Fibroblast of pulmonary artery (primary cell): ENCODE results near the gene EPS15.

Experiments used
- DNase-seq: peaks from one replicate; pipeline ENCODE4 v3.0.0-alpha.2; 2010; ENCODE audit warnings: low read depth
- H3K4me3 ChIP-seq: replicated peaks from 2 replicates; pipeline ENCODE4 v1.5.1; 2011; ENCODE audit warnings: low read depth, mild to moderate bottlenecking, control low read depth, low read length, moderate library complexity
- CTCF ChIP-seq: IDR thresholded peaks from 2 replicates; pipeline ENCODE4 v1.5.1; 2011; ENCODE audit warnings: mild to moderate bottlenecking, control low read depth, low read length, inconsistent platforms; ENCODE audit errors: missing control alignments

The EPS15 gene

GRCh38 chr1:51324251-51325010, 194.6 kb downstream of the EPS15 start:
- no peak overlapping the region for H3K4me3 ChIP-seq
- DNase-seq, result no peak
- TF ChIP-seq CTCF, result no peak

DNA sequence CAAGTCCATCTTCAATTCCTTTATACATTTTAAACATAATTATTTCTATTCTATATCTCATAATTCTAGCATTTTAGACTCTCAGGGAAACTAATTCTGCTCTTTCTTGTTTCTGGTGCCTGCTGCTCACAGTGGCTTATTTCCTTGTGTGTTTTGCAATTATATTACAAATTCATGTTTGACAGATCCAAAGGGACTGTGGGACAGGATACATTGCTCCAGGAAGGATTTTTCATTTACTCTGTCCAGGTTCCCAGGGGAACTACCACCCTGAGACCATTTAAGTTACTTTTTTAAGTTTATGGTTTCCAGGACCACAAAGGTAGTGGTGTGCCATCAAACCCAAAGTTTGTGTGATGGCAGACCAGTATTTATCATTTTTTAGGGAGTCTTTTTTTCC, 195.3 kb downstream of the EPS15 start:
- H3K4me3 ChIP-seq, result no peak overlapping the region
- TF ChIP-seq CTCF, result no peak
- no peak for DNase-seq

- no peak overlapping the region for H3K4me3 ChIP-seq
- no peak for TF ChIP-seq CTCF
- no peak for DNase-seq
Measured at GRCh38 chr1:51322417-51323101, 196.5 kb downstream of the EPS15 start.

GRCh38 chr1:51321924-51322280, 197.2 kb downstream of the EPS15 start:
- H3K4me3 ChIP-seq, result no peak overlapping the region
- no peak for DNase-seq
- no peak for TF ChIP-seq CTCF

DNA sequence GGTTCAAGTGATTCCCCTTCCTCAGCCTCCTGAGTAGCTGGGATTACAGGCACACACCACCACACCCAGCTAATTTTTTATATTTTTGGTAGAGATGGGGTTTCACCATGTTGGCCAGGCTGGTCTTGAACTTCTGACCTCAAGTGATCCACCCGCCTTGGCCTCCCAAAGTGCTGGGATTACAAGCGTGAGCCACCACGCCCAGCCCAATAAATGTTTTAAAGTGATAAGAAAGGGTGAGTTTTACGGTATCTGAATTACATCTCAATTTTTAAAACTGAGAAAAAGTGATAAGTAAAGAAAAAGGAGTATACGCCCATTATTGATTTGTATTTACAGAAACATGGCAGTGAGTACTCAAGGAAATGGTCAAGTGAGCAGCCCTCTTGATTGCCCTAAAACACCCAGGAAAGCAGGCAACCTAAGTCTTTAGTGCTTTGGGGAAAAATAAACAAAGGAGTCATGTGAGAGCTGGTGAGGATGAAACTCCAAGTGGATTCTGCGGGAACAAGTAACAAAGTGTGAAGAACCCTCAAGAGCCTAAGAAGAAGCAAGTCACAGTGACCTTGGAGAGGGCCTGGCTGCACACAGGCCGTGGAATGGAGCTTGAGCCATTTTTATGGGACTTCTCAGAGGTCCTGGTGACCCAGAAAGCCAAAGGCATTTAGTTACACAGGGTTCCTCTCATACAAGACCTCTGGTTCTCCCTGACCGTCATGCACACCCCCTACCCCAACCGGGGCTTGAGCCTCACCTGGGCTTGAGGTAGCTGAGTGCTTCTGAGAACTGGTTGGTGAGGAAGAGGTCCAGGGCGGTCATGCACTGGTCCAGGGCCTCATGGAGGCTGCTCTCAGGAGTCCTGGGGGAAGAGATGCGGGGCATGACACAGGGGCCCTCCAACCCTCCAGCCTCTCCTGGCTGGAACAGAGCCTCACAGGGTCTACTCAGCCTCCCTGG, 197.8 kb downstream of the EPS15 start:
- H3K4me3 ChIP-seq, result no peak overlapping the region
- DNase-seq, result no peak
- TF ChIP-seq CTCF, result no peak

DNA sequence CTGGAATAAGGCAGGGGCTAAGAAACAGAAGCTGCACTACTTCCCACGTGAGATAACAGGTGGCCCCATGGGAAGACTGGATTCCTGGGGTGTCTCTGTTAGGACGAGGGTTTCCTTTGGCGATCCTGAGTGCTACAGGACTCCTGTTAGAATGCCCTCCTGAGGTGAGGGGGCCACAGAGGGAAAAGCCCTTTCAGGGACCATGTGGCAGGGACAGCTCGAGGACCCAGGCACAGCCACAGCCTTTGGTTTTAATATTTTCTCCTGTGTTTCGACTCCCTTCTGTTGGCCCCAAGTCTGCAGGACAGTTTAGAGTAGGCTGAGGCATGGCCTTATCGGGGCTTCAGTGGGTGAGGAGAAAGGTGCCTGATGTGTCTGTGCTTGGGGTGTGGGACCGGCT, 201.3 kb downstream of the EPS15 start:
- H3K4me3 ChIP-seq, result no peak overlapping the region
- no peak for TF ChIP-seq CTCF
- DNase-seq, result no peak
